Loucy (cell line): ENCODE results near the gene SELENOF.

Experiments used
- CTCF ChIP-seq: fragments of 200-600 bp; sonication (generic); conservative IDR thresholded peaks from 2 replicates; pipeline ENCODE4 v1.5.1; 2014; ENCODE audit warnings: mild to moderate bottlenecking, antibody characterized with exemption, low read length
- EZH2phosphoT487 ChIP-seq: fragments of 200-600 bp; IDR thresholded peaks from 2 replicates; pipeline ENCODE4 v1.6.1; 2018; ENCODE audit warnings: antibody characterized with exemption, mild to moderate bottlenecking, moderate library complexity, borderline replicate concordance

DNA sequence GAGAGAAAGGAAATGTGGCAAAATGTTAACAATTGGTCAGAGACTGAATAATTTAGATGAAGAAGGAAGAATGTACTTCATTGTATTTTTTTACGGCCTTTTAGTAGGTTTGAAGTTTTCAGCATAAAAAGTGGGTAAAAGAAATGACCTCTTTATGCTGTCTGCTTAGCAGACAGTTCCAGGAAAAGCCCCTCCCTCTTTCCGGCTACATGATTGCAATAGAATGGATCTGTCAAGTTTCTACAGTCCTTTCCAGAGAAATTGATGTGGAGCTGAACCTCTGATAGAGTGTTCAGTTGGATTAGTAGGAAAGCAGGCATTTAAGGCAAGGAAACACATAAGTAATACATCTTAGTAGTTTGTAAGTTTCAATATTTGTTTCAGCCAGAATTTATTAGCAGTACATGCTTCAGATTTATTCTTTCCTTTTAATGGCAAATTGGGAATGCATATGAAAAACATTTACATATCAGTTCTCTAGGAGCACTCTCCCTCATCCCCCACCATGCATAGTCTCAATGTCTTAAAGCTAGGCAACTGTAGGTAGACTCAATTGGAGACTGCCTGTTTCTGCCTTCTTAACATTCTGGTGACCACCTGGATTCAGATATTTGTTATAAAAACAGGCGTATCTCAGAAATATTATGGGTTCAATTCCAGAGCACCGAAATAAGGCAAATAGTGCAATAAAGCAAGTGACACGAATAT lies 36.9 kb upstream of the SELENOF start:
- TF ChIP-seq CTCF (no peak), EZH2phosphoT487 (no peak)
